HL-60/S4 treated with retinoic acid at 250 ng/mL for 4 days and 3 days (cell line): ENCODE data around the gene APC.
"Not testable (repeated sequence)": the region's sequence is repeated elsewhere in the genome, so short reads cannot be mapped to it uniquely, and the experiment has no call there.

Experiments
- in situ Hi-C: fragments of 300-500 bp; cut with MboI; formaldehyde crosslinking; loops from 2 replicates; pipeline ENCODE4 v1.7.0; 2022; ENCODE audit warnings: low sequenced_read_pairs

APC gene

GRCh38 chr5:112713206-112713605 is 24.5 kb upstream of the APC start:
- in situ Hi-C loops, result no loop called here

GRCh38 chr5:112716895-112717294 is 20.8 kb upstream of the APC start:
- in situ Hi-C loops, result not testable (repeated sequence)

GRCh38 chr5:112717506-112718082 is 20.1 kb upstream of the APC start:
- in situ Hi-C loops, result no loop called here

- in situ Hi-C loops, result no loop called here
Observed at GRCh38 chr5:112718344-112718743, 19.3 kb upstream of the APC start.

- in situ Hi-C loops, result no loop called here
Observed at GRCh38 chr5:112720576-112720975, 17.1 kb upstream of the APC start.

GRCh38 chr5:112724901-112725300 is 12.8 kb upstream of the APC start:
- in situ Hi-C loops, result no loop called here

GRCh38 chr5:112729630-112730029 is 8.1 kb upstream of the APC start:
- in situ Hi-C loops, result no loop called here

- in situ Hi-C loops, result no loop called here
Observed at GRCh38 chr5:112732131-112732530, 5.6 kb upstream of the APC start.

GRCh38 chr5:112733586-112733985 is 4.1 kb upstream of the APC start:
- in situ Hi-C loops, result no loop called here

- in situ Hi-C loops, result no loop called here
Observed at GRCh38 chr5:112734597-112734996, 3.1 kb upstream of the APC start.

GRCh38 chr5:112735702-112736101 is 2.0 kb upstream of the APC start:
- in situ Hi-C loops, result no loop called here

- in situ Hi-C loops, result no loop called here
Observed at GRCh38 chr5:112737070-112737462, 619 bp upstream of the APC start.

GRCh38 chr5:112738191-112738560 is 491 bp downstream of the APC start:
- in situ Hi-C loops, result no loop called here

- in situ Hi-C loops, result no loop called here
Observed at GRCh38 chr5:112742424-112742823, 4.7 kb downstream of the APC start.

- in situ Hi-C loops, result no loop called here
Observed at GRCh38 chr5:112743631-112744030, 5.9 kb downstream of the APC start.

- in situ Hi-C loops, result no loop called here
Observed at GRCh38 chr5:112752335-112752734, 14.7 kb downstream of the APC start.

GRCh38 chr5:112755703-112756102 is 18.0 kb downstream of the APC start:
- in situ Hi-C loops, result no loop called here

GRCh38 chr5:112757468-112758208 is 20.0 kb downstream of the APC start:
- in situ Hi-C loops, result no loop called here

GRCh38 chr5:112758676-112759075 is 21.0 kb downstream of the APC start:
- in situ Hi-C loops, result no loop called here

GRCh38 chr5:112762113-112762810 is 24.6 kb downstream of the APC start:
- in situ Hi-C loops, result no loop called here

GRCh38 chr5:112763165-112763564 is 25.5 kb downstream of the APC start:
- in situ Hi-C loops, result no loop called here

- in situ Hi-C loops, result no loop called here
Observed at GRCh38 chr5:112772124-112772523, 34.4 kb downstream of the APC start.
